ENCODE measurements around the gene PHF12.

DNA sequence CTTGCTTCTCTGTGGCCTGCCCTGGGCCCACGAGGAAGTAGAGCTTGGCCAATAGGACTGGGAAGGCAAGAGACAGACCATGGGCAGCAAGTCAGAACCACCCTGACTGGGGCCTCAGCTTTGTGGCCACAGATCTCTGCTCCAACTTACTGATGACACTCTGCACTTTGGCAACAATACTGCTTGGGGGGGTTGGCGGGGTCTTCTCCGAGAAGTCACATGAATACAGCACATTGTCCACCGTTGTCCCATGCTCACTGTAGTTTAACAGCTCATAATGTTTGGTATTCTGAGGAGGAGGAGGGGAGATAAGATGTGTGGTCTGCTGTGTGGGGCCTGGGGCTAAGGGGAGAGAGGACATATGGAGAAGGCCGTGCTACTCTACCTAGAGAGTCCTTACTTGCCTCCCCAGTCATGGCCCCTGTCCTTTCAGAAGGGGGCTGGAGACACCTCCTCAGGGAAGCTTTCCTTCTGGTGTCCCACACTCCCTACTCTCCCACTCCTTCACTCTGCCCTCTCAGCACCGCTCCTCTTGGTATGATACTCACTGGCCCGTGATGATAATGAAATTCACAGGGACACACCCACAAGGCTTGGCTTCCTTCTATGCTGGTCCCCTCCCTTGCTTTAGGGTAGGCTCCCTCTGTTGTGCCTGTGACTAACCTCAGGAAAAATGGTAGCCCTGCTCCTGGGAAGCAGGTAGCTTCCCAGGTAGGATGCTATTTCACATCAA is 44.4 kb downstream of the PHF12 start:
- TF ChIP-seq SRF (IDR thresholded peaks at IDR 0.05; ENCODE audit: low read depth, low read length) (no peak), TBP (IDR thresholded peaks at IDR 0.05; ENCODE audit: low read depth, low read length) (no peak), KDM1A (IDR thresholded peaks at IDR 0.05; ENCODE audit: borderline replicate concordance, low read length) (no peak), POLR2AphosphoS5 (IDR thresholded peaks at IDR 0.05; ENCODE audit: low read depth, low read length) (no peak; the same call in 1 of the 2 replicates), CREB1 (IDR thresholded peaks at IDR 0.05) (no peak), GTF2F1 (IDR thresholded peaks at IDR 0.05; ENCODE audit: borderline replicate concordance, low read depth, low read length) (no peak)
- TF ChIP-seq, protein P1, sequence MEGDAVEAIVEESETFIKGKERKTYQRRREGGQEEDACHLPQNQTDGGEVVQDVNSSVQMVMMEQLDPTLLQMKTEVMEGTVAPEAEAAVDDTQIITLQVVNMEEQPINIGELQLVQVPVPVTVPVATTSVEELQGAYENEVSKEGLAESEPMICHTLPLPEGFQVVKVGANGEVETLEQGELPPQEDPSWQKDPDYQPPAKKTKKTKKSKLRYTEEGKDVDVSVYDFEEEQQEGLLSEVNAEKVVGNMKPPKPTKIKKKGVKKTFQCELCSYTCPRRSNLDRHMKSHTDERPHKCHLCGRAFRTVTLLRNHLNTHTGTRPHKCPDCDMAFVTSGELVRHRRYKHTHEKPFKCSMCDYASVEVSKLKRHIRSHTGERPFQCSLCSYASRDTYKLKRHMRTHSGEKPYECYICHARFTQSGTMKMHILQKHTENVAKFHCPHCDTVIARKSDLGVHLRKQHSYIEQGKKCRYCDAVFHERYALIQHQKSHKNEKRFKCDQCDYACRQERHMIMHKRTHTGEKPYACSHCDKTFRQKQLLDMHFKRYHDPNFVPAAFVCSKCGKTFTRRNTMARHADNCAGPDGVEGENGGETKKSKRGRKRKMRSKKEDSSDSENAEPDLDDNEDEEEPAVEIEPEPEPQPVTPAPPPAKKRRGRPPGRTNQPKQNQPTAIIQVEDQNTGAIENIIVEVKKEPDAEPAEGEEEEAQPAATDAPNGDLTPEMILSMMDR (IDR thresholded peaks at IDR 0.05; ENCODE audit: control extremely low read depth in 1 of 3, insufficient read depth in 1 of 3, low read depth in 1 of 3, low read length in 3 of 3) = no peak
- TF ChIP-seq, protein P2, sequence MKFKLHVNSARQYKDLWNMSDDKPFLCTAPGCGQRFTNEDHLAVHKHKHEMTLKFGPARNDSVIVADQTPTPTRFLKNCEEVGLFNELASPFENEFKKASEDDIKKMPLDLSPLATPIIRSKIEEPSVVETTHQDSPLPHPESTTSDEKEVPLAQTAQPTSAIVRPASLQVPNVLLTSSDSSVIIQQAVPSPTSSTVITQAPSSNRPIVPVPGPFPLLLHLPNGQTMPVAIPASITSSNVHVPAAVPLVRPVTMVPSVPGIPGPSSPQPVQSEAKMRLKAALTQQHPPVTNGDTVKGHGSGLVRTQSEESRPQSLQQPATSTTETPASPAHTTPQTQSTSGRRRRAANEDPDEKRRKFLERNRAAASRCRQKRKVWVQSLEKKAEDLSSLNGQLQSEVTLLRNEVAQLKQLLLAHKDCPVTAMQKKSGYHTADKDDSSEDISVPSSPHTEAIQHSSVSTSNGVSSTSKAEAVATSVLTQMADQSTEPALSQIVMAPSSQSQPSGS (IDR thresholded peaks at IDR 0.05; ENCODE audit: low read length) = no peak
